GM10248 (cell line): ENCODE measurements around the gene PYGM.

Experiments
- CTCF ChIA-PET: fragments of 300-600 bp; sonication (Branson Sonifier 250); formaldehyde crosslinking; extraction: SDS; loops from one replicate; lab custom pipeline; 2021; ENCODE audit warnings: antibody characterized with exemption; lab: Yijun Ruan, JAX
- POLR2A ChIA-PET: fragments of 350-650 bp; sonication (Branson Sonifier 250); formaldehyde crosslinking; extraction: SDS; loops from one replicate; lab custom pipeline; 2020; ENCODE audit warnings: antibody characterized with exemption; lab: Yijun Ruan, JAX
- DNase-seq: peaks from one replicate; pipeline ENCODE4 v3.0.0; 2012; ENCODE audit errors: extremely low spot score
- CTCF ChIP-seq: IDR thresholded peaks from 2 replicates; pipeline ENCODE4 v1.5.1; 2012; ENCODE audit warnings: mild to moderate bottlenecking, low read depth; ENCODE audit errors: extremely low read depth, missing control alignments, control extremely low read depth

PYGM gene

DNA sequence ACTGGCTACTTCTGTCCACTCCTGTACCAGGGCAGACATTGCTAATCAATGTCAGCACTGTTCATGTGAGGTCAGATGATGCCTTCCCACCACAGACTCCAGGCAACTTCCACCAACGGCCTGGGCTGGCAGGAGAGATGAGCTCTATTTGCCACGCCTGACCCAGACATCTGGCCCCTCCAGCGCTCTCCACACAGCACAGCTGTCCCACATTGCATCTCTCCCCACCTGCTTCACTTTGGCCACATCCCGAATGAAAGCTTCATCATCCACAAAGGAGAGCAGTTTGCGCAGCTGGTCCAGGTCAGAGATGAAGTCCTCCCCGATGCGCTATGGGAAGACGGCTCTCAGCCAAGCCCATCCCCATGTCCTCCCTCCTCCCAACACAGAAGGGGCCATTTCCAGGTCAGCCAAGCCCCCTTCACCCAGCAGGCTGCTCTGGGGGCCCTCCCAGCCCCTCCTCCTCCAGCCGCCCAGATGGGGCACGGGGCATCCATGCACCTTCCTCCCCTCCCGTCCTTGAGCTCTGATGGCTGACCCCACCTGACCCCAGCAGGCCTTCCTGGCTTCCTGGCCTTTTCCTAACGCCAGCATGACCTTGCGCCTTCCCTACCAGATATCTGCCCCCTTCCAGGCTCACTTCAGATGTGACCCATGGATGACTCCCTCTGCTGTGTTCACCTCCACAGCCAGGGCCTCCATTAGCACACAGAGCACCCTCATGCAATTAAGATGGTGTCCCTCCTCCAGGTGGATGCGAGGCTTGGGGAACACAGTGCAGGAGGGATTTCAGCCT, 7.4 kb downstream of the PYGM start:
- no peak for DNase-seq
- CTCF ChIA-PET, result interaction anchor here (0.9 to 1.5 kb wide), 4 partner anchors 8 to 30 kb away, joined by 3 to 4 read pairs (median 3); partner anchors contain the start of genes NRXN2 and RASGRP2
- POLR2A ChIA-PET, result no interaction called here
- TF ChIP-seq CTCF, result no peak

- POLR2A ChIA-PET, result no interaction called here
- DNase-seq, result no peak
- no peak for TF ChIP-seq CTCF
- CTCF ChIA-PET, result interaction anchor here (1.1 to 1.5 kb wide), 3 partner anchors 12 to 29 kb away, joined by 3 read pairs; partner anchors contain the start of gene NRXN2
These were observed 8.2 kb downstream of the PYGM start for GRCh38 chr11:64751580-64751979.

DNA sequence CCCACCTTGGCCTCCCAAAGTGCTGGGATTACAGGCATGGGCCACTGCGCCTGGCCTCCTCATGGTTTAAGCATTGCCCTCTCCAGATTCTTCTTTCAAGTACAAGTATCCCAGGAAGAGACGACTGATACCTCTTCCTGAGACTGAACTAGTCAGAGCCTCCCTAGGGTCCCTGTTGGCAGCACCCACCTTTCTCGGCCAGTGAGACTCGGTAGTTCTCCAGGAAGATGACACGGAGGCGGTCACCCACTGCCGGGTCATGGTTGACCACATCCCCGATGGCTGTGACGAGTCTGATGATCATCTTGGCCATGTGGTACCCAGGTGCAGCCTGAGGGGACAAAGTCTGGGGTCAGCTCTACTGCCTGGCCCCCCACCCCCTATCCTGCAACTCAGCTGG, 8.6 kb downstream of the PYGM start:
- DNase-seq, result no peak
- CTCF ChIA-PET, result interaction anchor here (1.3 to 1.5 kb wide), 3 partner anchors 9 to 29 kb away, joined by 3 read pairs; partner anchors contain the start of genes NRXN2 and PYGM
- no peak for TF ChIP-seq CTCF
- POLR2A ChIA-PET, result no interaction called here

DNA sequence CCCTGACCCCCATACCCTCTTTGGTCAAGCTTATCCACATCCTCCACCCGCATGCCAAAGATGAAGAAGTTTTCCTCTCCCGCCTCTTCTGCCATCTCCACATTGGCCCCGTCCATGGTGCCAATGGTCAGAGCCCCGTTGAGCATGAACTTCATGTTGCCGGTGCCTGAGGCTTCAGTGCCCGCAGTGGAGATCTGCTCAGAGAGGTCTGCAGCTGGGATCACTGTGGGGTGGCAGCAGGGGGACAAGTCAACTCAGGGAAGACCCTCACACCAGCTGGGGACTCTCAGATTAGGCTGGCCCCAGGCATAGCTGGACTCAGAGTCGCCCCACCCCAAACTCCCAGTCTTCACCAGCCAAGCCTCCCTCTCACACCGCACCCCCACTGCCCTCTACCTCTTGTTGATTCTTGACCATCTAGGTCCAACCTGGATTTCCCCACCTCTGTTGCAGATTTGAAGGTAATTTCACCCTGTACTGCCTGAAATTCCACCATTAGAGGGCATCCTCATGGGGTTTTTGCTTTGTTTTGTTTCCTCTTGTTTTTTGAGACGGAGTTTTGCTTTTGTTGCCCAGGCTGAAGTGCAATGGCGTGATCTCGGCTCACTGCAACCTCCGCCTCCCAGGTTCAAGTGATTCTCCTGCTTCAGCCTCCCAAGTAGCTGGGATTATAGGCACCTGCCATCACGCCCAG, 9.3 kb downstream of the PYGM start:
- ChIA-PET POLR2A (no interaction called here), CTCF (interaction anchor here (1.3 to 1.5 kb wide), 3 partner anchors 9 to 28 kb away, joined by 3 read pairs; partner anchors contain the start of genes NRXN2 and PYGM)
- no peak for TF ChIP-seq CTCF
- no peak for DNase-seq

GRCh38 chr11:64747961-64748665, 11.7 kb downstream of the PYGM start:
- no peak for DNase-seq
- CTCF ChIA-PET, result interaction anchor here (0.6 to 1.4 kb wide), 3 partner anchors 21 to 59 kb away, joined by 3 to 5 read pairs (median 3); no protein-coding TSS in a partner anchor
- TF ChIP-seq CTCF, result no peak
- POLR2A ChIA-PET, result interaction anchor here (0.6 kb wide), 1 partner anchor 13 kb away, joined by 5 read pairs; no protein-coding TSS in a partner anchor

GRCh38 chr11:64746486-64746885, 13.3 kb downstream of the PYGM start:
- POLR2A ChIA-PET, result no interaction called here
- CTCF ChIA-PET, result interaction anchor here (1.0 to 1.6 kb wide), 3 partner anchors 11 to 58 kb away, joined by 4 to 7 read pairs (median 5); no protein-coding TSS in a partner anchor

More at GRCh38 chr11:64746486-64746885, 13.3 kb downstream of the PYGM start:
- TF ChIP-seq CTCF, result no peak
- DNase-seq, result no peak
